ENCODE measurements around the gene DLG2. TPM values are rescaled to one million over a fixed set of nuclear protein-coding genes. Genes with fewer than 3 reads are reported as not detected.
"Not testable (repeated sequence)": the region's sequence is repeated elsewhere in the genome, so short reads cannot be mapped to it uniquely, and the experiment has no call there.

Gene DLG2
- polyA plus RNA-seq, 1 donor: 8.1 TPM

- no CpG with 5 or more reads among the region's 3 CpGs for WGBS (ENCODE audit: insufficient coverage, low lambda C conversion rate)
- not testable (repeated sequence) for H3K4me1 ChIP-seq (ENCODE audit: control insufficient read depth, insufficient read depth, low read length); H3K9me3 ChIP-seq (ENCODE audit: control insufficient read depth, low read depth, low read length); H3K4me3 ChIP-seq (ENCODE audit: low read length); DNase-seq; H3K27me3 ChIP-seq (ENCODE audit: control insufficient read depth, insufficient read depth, low read length); H3K36me3 ChIP-seq (ENCODE audit: control insufficient read depth, insufficient read depth, low read length); H3K27ac ChIP-seq (ENCODE audit: low read length)
These were observed 20.9 kb downstream of the DLG2 start for GRCh38 chr11:85606237-85606636.

DNA sequence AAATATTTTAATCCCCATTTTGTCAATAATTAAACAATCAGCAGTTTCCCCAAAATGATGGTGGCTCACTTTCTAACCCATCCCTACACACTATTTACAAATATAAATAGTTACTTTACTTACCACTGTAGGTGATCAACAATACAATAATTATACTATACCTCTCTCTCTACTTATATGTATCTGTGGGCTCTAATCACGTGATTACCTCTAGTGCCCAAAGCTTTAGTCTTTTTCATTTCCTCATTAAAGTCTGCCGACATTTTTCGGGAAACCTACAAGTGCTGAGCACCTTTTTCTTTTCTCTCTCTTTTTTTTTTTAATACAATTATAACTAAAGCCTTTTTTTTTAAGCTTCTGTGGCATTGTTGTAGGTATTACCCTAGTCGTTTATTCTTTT lies 23.9 kb downstream of the DLG2 start:
- H3K36me3 ChIP-seq (ENCODE audit: control insufficient read depth, insufficient read depth, low read length): no peaks in the 10 kb centered on the region
- 100% methylated on average over 3 of the region's 4 CpGs for WGBS (ENCODE audit: insufficient coverage, low lambda C conversion rate)
- H3K4me1 ChIP-seq (ENCODE audit: control insufficient read depth, insufficient read depth, low read length): no peaks in the 10 kb centered on the region
- H3K27ac ChIP-seq (ENCODE audit: low read length): no peak overlapping the region
- no peak overlapping the region for H3K4me3 ChIP-seq (ENCODE audit: low read length)
- no peaks in the 10 kb centered on the region for H3K9me3 ChIP-seq (ENCODE audit: control insufficient read depth, low read depth, low read length)
- H3K27me3 ChIP-seq (ENCODE audit: control insufficient read depth, insufficient read depth, low read length): no peaks in the 10 kb centered on the region
- DNase-seq: no peak

DNA sequence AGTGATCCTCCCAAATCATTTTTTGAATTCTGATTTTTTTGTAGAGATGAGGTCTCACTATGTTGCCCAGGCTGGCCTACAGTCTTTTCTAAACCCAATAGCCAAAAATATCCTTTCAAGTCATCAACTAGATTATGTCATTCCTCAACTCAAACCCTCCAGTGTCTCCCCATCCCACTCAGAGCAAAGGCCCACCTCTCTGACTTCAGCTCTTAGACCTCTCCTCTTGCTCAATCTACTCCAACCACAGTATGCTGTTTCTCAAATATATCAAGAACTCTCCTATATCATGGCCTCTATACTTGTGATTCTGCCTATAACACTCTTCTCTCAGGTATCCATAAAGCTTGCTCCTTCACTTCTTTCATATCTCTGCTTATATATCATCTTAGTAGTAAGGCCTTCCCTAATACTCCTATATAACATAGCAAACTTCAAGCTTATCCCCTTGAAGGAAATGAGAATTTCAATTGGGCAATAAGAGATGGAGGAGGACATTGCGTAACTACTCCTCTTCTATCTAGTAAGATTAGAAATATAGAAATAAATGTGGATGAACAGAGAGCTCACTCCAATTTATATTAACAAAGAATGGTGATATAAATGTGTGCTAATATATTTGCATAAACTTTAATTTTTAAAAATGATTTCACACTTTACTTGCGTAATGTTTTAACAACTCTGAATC lies 24.5 kb downstream of the DLG2 start:
- H3K4me3 ChIP-seq (ENCODE audit: low read length): no peak overlapping the region
- 94% methylated on average over 2 of the region's 2 CpGs for WGBS (ENCODE audit: insufficient coverage, low lambda C conversion rate)

GRCh38 chr11:85599083-85599482 lies 28.1 kb downstream of the DLG2 start:
- H3K4me3 ChIP-seq (ENCODE audit: low read length): no peak overlapping the region
- no peak overlapping the region for H3K27ac ChIP-seq (ENCODE audit: low read length)
- no peaks in the 10 kb centered on the region for H3K36me3 ChIP-seq (ENCODE audit: control insufficient read depth, insufficient read depth, low read length)
- no peaks in the 10 kb centered on the region for H3K4me1 ChIP-seq (ENCODE audit: control insufficient read depth, insufficient read depth, low read length)
- no peak for DNase-seq
- H3K27me3 ChIP-seq (ENCODE audit: control insufficient read depth, insufficient read depth, low read length): no peaks in the 10 kb centered on the region
- H3K9me3 ChIP-seq (ENCODE audit: control insufficient read depth, low read depth, low read length): no peaks in the 10 kb centered on the region
- WGBS (ENCODE audit: insufficient coverage, low lambda C conversion rate): 74% methylated on average over 4 of the region's 5 CpGs

More for the DNA sequence above, 24.5 kb downstream of the DLG2 start:
- no peaks in the 10 kb centered on the region for H3K4me1 ChIP-seq (ENCODE audit: control insufficient read depth, insufficient read depth, low read length)
- H3K36me3 ChIP-seq (ENCODE audit: control insufficient read depth, insufficient read depth, low read length): no peaks in the 10 kb centered on the region
- no peaks in the 10 kb centered on the region for H3K9me3 ChIP-seq (ENCODE audit: control insufficient read depth, low read depth, low read length)
- no peak for DNase-seq
- no peaks in the 10 kb centered on the region for H3K27me3 ChIP-seq (ENCODE audit: control insufficient read depth, insufficient read depth, low read length)
- H3K27ac ChIP-seq (ENCODE audit: low read length): no peak overlapping the region

GRCh38 chr11:85596886-85597285 lies 30.3 kb downstream of the DLG2 start:
- Histone ChIP-seq H3K27ac (ENCODE audit: low read length) (no peak overlapping the region), H3K4me1 (ENCODE audit: control insufficient read depth, insufficient read depth, low read length) (no peaks in the 10 kb centered on the region), H3K4me3 (ENCODE audit: low read length) (no peak overlapping the region), H3K36me3 (ENCODE audit: control insufficient read depth, insufficient read depth, low read length) (no peaks in the 10 kb centered on the region), H3K9me3 (ENCODE audit: control insufficient read depth, low read depth, low read length) (no peaks in the 10 kb centered on the region), H3K27me3 (ENCODE audit: control insufficient read depth, insufficient read depth, low read length) (no peaks in the 10 kb centered on the region)
- no peak for DNase-seq
- WGBS (ENCODE audit: insufficient coverage, low lambda C conversion rate): 67% methylated on average over 1 of the region's 2 CpGs

DNA sequence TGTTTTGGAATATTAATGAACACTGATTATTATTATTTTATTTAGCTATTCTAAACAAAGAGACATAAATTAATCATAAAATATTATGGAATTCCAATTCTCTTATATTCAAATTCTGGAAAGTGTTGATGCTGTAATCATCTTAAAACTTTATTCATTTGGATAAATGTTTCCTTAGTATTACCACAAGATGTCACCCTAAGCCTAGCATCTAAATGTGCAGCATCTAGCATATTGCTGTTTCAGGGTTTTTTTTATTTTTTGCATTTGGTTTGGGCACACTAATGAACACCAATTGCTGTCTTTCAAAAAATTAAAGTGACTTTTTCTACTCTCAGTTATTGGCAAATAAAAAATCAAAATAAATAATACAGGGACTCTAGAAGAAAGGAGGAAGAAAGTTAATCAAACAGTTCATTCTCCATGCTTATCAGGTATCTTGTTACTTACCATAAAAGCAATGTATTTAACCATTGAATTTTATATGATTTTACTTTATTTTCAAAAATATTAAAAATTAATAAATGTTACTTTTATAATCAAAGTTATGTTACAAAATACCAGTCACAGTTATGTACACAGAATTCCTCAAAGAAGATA lies 31.8 kb downstream of the DLG2 start:
- Histone ChIP-seq H3K9me3 (ENCODE audit: control insufficient read depth, low read depth, low read length) (no peaks in the 10 kb centered on the region), H3K27me3 (ENCODE audit: control insufficient read depth, insufficient read depth, low read length) (no peaks in the 10 kb centered on the region), H3K36me3 (ENCODE audit: control insufficient read depth, insufficient read depth, low read length) (no peaks in the 10 kb centered on the region), H3K4me1 (ENCODE audit: control insufficient read depth, insufficient read depth, low read length) (no peaks in the 10 kb centered on the region), H3K27ac (ENCODE audit: low read length) (no peak overlapping the region), H3K4me3 (ENCODE audit: low read length) (no peak overlapping the region)
- DNase-seq: peak in 1 of 2 donors; percentile 32

DNA sequence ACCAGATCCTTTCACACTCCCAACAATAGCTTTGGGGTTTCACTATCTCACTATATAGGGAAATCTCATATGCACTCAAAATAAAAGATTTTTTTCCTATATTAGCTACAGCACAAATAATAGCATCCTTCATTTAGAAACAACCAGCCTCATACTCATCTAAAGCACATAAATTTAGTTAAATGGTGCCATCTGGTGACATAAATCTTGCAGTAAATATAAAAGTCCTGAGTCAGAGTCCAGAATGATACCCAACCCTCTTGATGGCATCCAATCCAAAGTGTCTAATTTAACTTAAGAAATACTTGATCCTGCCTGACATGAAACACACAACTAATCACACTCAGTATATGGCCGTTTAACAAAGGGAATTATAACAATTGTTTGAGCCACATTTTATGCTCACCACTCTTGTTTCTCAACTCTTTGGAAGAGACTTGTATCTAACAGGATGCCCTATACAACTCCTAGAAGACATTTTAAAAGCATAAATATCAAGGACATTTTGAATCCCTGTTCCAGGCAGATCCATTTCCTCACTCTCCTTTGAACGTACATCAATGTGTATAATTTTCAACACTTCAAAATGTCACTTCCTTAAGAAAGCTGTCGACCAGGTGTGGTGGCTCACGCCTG lies 36.2 kb downstream of the DLG2 start:
- Histone ChIP-seq H3K27me3 (ENCODE audit: control insufficient read depth, insufficient read depth, low read length) (no peaks in the 10 kb centered on the region), H3K9me3 (ENCODE audit: control insufficient read depth, low read depth, low read length) (no peaks in the 10 kb centered on the region), H3K27ac (ENCODE audit: low read length) (no peak overlapping the region), H3K4me1 (ENCODE audit: control insufficient read depth, insufficient read depth, low read length) (no peaks in the 10 kb centered on the region), H3K4me3 (ENCODE audit: low read length) (no peak overlapping the region), H3K36me3 (ENCODE audit: control insufficient read depth, insufficient read depth, low read length) (no peaks in the 10 kb centered on the region)
- peak; percentile 9 to 14 for DNase-seq
- WGBS (ENCODE audit: insufficient coverage, low lambda C conversion rate): no CpG with 5 or more reads among the region's 4 CpGs

GRCh38 chr11:85589373-85589772 lies 37.8 kb downstream of the DLG2 start:
- Histone ChIP-seq H3K27ac (ENCODE audit: low read length) (no peak overlapping the region), H3K36me3 (ENCODE audit: control insufficient read depth, insufficient read depth, low read length) (no peaks in the 10 kb centered on the region), H3K4me1 (ENCODE audit: control insufficient read depth, insufficient read depth, low read length) (no peaks in the 10 kb centered on the region), H3K4me3 (ENCODE audit: low read length) (no peak overlapping the region), H3K9me3 (ENCODE audit: control insufficient read depth, low read depth, low read length) (no peaks in the 10 kb centered on the region), H3K27me3 (ENCODE audit: control insufficient read depth, insufficient read depth, low read length) (no peaks in the 10 kb centered on the region)
- no CpG with 5 or more reads among the region's 3 CpGs for WGBS (ENCODE audit: insufficient coverage, low lambda C conversion rate)
- no peak for DNase-seq

GRCh38 chr11:85582111-85582510 lies 45.0 kb downstream of the DLG2 start:
- Histone ChIP-seq H3K27ac (ENCODE audit: low read length) (no peak overlapping the region), H3K4me1 (ENCODE audit: control insufficient read depth, insufficient read depth, low read length) (no peaks in the 10 kb centered on the region), H3K9me3 (ENCODE audit: control insufficient read depth, low read depth, low read length) (no peaks in the 10 kb centered on the region), H3K27me3 (ENCODE audit: control insufficient read depth, insufficient read depth, low read length) (no peaks in the 10 kb centered on the region), H3K36me3 (ENCODE audit: control insufficient read depth, insufficient read depth, low read length) (no peaks in the 10 kb centered on the region), H3K4me3 (ENCODE audit: low read length) (no peak overlapping the region)
- DNase-seq: no peak
- 75% methylated on average over 2 of the region's 2 CpGs for WGBS (ENCODE audit: insufficient coverage, low lambda C conversion rate)

DNA sequence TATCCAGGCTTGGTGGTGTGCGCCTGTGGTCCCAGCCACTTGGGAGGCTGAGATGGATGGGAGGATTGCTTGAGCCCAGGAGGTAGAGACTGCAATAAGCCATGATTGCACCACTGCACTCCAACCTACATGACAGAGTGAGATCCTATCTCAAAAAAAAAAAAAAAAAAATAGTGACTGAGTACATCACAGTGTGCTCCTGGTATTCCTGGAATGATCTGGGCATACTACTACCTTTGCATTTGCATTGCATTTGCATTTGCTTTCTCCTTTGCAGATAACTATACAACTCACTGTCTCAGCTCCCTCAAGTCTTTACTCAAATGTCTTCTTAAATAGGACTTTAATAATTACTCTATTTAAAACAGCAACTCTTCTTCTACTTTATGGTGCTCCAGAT lies 51.8 kb downstream of the DLG2 start:
- DNase-seq: no peak
- H3K4me3 ChIP-seq (ENCODE audit: low read length): no peak overlapping the region
- H3K36me3 ChIP-seq (ENCODE audit: control insufficient read depth, insufficient read depth, low read length): no peaks in the 10 kb centered on the region
- no peak overlapping the region for H3K27ac ChIP-seq (ENCODE audit: low read length)
- WGBS (ENCODE audit: insufficient coverage, low lambda C conversion rate): no CpG with 5 or more reads among the region's 1 CpG
- no peaks in the 10 kb centered on the region for H3K4me1 ChIP-seq (ENCODE audit: control insufficient read depth, insufficient read depth, low read length)
- H3K27me3 ChIP-seq (ENCODE audit: control insufficient read depth, insufficient read depth, low read length): no peaks in the 10 kb centered on the region
- H3K9me3 ChIP-seq (ENCODE audit: control insufficient read depth, low read depth, low read length): no peaks in the 10 kb centered on the region

DNA sequence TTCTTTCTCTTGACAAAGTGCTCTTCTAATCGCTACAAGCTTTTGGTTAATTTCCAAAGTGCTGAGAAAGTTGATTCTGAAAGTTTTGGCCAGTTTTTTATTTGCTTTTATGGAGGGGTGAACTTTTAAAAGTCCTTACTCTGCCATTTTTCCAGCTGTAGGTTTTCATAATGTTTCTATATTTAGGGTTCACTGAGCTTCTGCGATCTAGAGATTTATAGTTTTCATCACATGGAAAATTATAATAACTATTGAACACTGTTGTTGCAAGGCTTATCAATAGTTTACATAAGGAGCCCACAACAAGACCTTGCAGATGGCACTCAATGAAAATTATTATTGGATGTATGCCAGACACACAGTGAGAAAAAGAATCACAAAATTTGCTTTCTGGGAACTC lies 55.1 kb downstream of the DLG2 start:
- Histone ChIP-seq H3K4me3 (ENCODE audit: low read length) (no peak overlapping the region), H3K4me1 (ENCODE audit: control insufficient read depth, insufficient read depth, low read length) (no peaks in the 10 kb centered on the region), H3K9me3 (ENCODE audit: control insufficient read depth, low read depth, low read length) (no peaks in the 10 kb centered on the region), H3K27me3 (ENCODE audit: control insufficient read depth, insufficient read depth, low read length) (no peaks in the 10 kb centered on the region), H3K27ac (ENCODE audit: low read length) (no peak overlapping the region), H3K36me3 (ENCODE audit: control insufficient read depth, insufficient read depth, low read length) (no peaks in the 10 kb centered on the region)
- DNase-seq: no peak
- no CpG with 5 or more reads among the region's 2 CpGs for WGBS (ENCODE audit: insufficient coverage, low lambda C conversion rate)
